H1 (cell line): Measurements from ENCODE around the gene RXRA. TPM values are rescaled to one million over a fixed set of nuclear protein-coding genes. Genes with fewer than 3 reads are reported as not detected.

ENCODE experiments used
- CTCF ChIA-PET: fragments of 300-600 bp; sonication (Branson Sonifier 250); formaldehyde crosslinking; loops from one replicate; lab custom pipeline; 2021; ENCODE audit not compliant: partially characterized antibody; lab: Charles Lee
- POLR2A ChIA-PET: fragments of 300-600 bp; sonication (Branson Sonifier 250); formaldehyde crosslinking; loops from one replicate; lab custom pipeline; 2021; ENCODE audit warnings: inconsistent platforms; ENCODE audit not compliant: partially characterized antibody; lab: Charles Lee
- DNase-seq, 2 experiments: peaks; one replicate each; pipeline versions ENCODE4 v3.0.0 to v3.0.0-alpha.2; 2010 to 2022; ENCODE audit warnings: low spot score in 2 of 2, low read depth in 1 of 2, mixed read lengths in 1 of 2
- FAIRE-seq: peaks from 2 replicates; lab custom pipeline; 2011; peaks lifted over from hg19 to GRCh38; lab: Jason Lieb, UNC
- H2AFZ ChIP-seq: 2 replicates; pipeline ENCODE4 v1.8.1; 2012; ENCODE audit warnings: low read length, inconsistent platforms
- H2AK5ac ChIP-seq: 2 replicates; pipeline ENCODE4 v1.6.1; 2013; ENCODE audit warnings: low read depth, low read length
- H2BK120ac ChIP-seq: replicated peaks from 2 replicates; pipeline ENCODE3; 2013; ENCODE audit warnings: low read depth, low read length, inconsistent platforms
- H2BK12ac ChIP-seq: 2 replicates; pipeline ENCODE4 v1.6.1; 2013; ENCODE audit warnings: low read depth, low read length
- H2BK15ac ChIP-seq: 2 replicates; pipeline ENCODE4 v1.6.1; 2013; ENCODE audit warnings: low read length
- H2BK20ac ChIP-seq: 2 replicates; pipeline ENCODE4 v1.6.1; 2013; ENCODE audit warnings: low read length
- H2BK5ac ChIP-seq: 2 replicates; pipeline ENCODE4 v1.6.1; 2013; ENCODE audit warnings: low read depth, low read length
- H3K14ac ChIP-seq: 2 replicates; pipeline ENCODE4 v1.6.1; 2013; ENCODE audit warnings: inconsistent platforms; ENCODE audit not compliant: insufficient read length
- H3K18ac ChIP-seq: 2 replicates; pipeline ENCODE4 v1.6.1; 2013; ENCODE audit warnings: low read length; ENCODE audit errors: extremely low read depth
- H3K23ac ChIP-seq: 2 replicates; pipeline ENCODE4 v1.6.1; 2013; ENCODE audit warnings: inconsistent platforms; ENCODE audit not compliant: insufficient read length
- H3K23me2 ChIP-seq: 2 replicates; pipeline ENCODE4 v1.6.1; 2013; ENCODE audit warnings: low read depth, low read length
- H3K27ac ChIP-seq: 2 replicates; pipeline ENCODE4 v1.6.1; 2011; ENCODE audit warnings: low read depth, low read length, inconsistent platforms
- H3K27me3 ChIP-seq, 4 experiments: replicated peaks in 1 of 4; 1 replicate in 1 of 4; 2 replicates in 3 of 4; pipeline versions ENCODE4 v1.6.1 to v1.8.1; 2011 to 2013; ENCODE audit warnings: low read length in 3 of 4, mild to moderate bottlenecking in 3 of 4, inconsistent platforms in 2 of 4, mixed read lengths in 2 of 4, moderate library complexity in 1 of 4; ENCODE audit not compliant: control insufficient read depth in 3 of 4, insufficient read depth in 3 of 4; ENCODE audit errors: extremely low read depth in 1 of 4
- H3K36me3 ChIP-seq, 4 experiments: 2 replicates each; pipeline versions ENCODE4 v1.6.1 to v1.8.1; 2011 to 2013; ENCODE audit warnings: mild to moderate bottlenecking in 4 of 4, low read length in 3 of 4, moderate library complexity in 2 of 4, control low read depth in 1 of 4, inconsistent platforms in 1 of 4; ENCODE audit not compliant: insufficient read depth in 4 of 4, control insufficient read depth in 2 of 4
- H3K4ac ChIP-seq: replicated peaks from 2 replicates; pipeline ENCODE3; 2013; ENCODE audit warnings: low read length, low read depth, mixed read lengths, inconsistent platforms; ENCODE audit not compliant: insufficient read length
- H3K4me1 ChIP-seq, 4 experiments: replicated peaks in 1 of 4; 1 replicate in 1 of 4; 2 replicates in 3 of 4; pipeline versions ENCODE4 v1.6.1 to v1.8.1; 2011 to 2013; ENCODE audit warnings: low read length in 3 of 4, inconsistent platforms in 2 of 4, mixed read lengths in 1 of 4; ENCODE audit not compliant: insufficient read depth in 4 of 4, control insufficient read depth in 3 of 4
- H3K4me2 ChIP-seq, 2 experiments: 2 replicates each; pipeline versions ENCODE4 v1.6.1 to v1.8.1; 2011 to 2013; ENCODE audit warnings: low read depth in 2 of 2, low read length in 2 of 2, control low read depth in 1 of 2, inconsistent platforms in 1 of 2, mild to moderate bottlenecking in 1 of 2; ENCODE audit not compliant: insufficient read depth in 1 of 2
- H3K4me3 ChIP-seq, 4 experiments: fragments of 200-600, 300-600 bp in 1 of 4; sonication (generic), shearing (Covaris generic), sonication (Bioruptor Twin) in 1 of 4; 2 replicates each; pipeline versions ENCODE4 v1.5.1 to v1.8.1; 2011 to 2016; ENCODE audit warnings: low read length in 4 of 4, low read depth in 3 of 4, control low read depth in 2 of 4, inconsistent platforms in 2 of 4, mild to moderate bottlenecking in 2 of 4, mixed read lengths in 1 of 4, moderate library complexity in 1 of 4; ENCODE audit not compliant: insufficient read depth in 2 of 4; ENCODE audit errors: extremely low read depth in 1 of 4
- H3K56ac ChIP-seq: replicated peaks from 2 replicates; pipeline ENCODE3; 2013; ENCODE audit warnings: low read depth, mild to moderate bottlenecking, mixed read lengths, low read length, inconsistent platforms; ENCODE audit not compliant: insufficient read length
- H3K79me1 ChIP-seq: 2 replicates; pipeline ENCODE4 v1.6.1; 2013; ENCODE audit warnings: low read depth, low read length, control low read depth
- H3K79me2 ChIP-seq, 2 experiments: 2 replicates each; pipeline versions ENCODE4 v1.6.1 to v1.8.1; 2012 to 2013; ENCODE audit warnings: low read length in 2 of 2, mild to moderate bottlenecking in 2 of 2, inconsistent platforms in 1 of 2; ENCODE audit not compliant: insufficient read depth in 2 of 2, control insufficient read depth in 1 of 2
- H3K9ac ChIP-seq, 4 experiments: replicated peaks in 1 of 4; 1 replicate in 1 of 4; 2 replicates in 3 of 4; pipeline versions ENCODE4 v1.6.1 to v1.8.1; 2011 to 2013; ENCODE audit warnings: low read depth in 3 of 4, low read length in 3 of 4, control low read depth in 2 of 4, mild to moderate bottlenecking in 2 of 4, moderate library complexity in 2 of 4, inconsistent platforms in 1 of 4; ENCODE audit errors: extremely low read depth in 1 of 4
- H3K9me3 ChIP-seq, 2 experiments: 2 replicates each; pipeline versions ENCODE4 v1.6.1 to v1.8.1; 2012 to 2013; ENCODE audit warnings: mild to moderate bottlenecking in 2 of 2, moderate library complexity in 2 of 2, control low read depth in 1 of 2, inconsistent platforms in 1 of 2, low read depth in 1 of 2, low read length in 1 of 2, mixed read lengths in 1 of 2; ENCODE audit not compliant: insufficient read depth in 2 of 2
- H4K20me1 ChIP-seq, 2 experiments: replicated peaks in 1 of 2; 2 replicates each; pipeline versions ENCODE3 to v1.8.1; 2011 to 2013; ENCODE audit warnings: inconsistent platforms in 2 of 2, low read length in 2 of 2, mild to moderate bottlenecking in 1 of 2; ENCODE audit not compliant: insufficient read depth in 2 of 2, control insufficient read depth in 1 of 2
- H4K5ac ChIP-seq: 2 replicates; pipeline ENCODE4 v1.6.1; 2013; ENCODE audit warnings: low read length, low read depth, mixed read lengths, inconsistent platforms; ENCODE audit not compliant: insufficient read length
- H4K8ac ChIP-seq: 2 replicates; pipeline ENCODE4 v1.8.0; 2013; ENCODE audit warnings: mild to moderate bottlenecking, moderate library complexity, low read length, inconsistent platforms; ENCODE audit not compliant: insufficient read depth; ENCODE audit errors: extremely low read depth
- H4K91ac ChIP-seq: replicated peaks from 2 replicates; pipeline ENCODE3; 2013; ENCODE audit warnings: low read length, mixed read lengths, inconsistent platforms; ENCODE audit not compliant: insufficient read length
- CBX8 ChIP-seq: fragments of 300-800, 300-1000 bp; sonication (generic); IDR thresholded peaks from 2 replicates; pipeline ENCODE4 v1.7.1; 2016; ENCODE audit warnings: low read depth, low read length, borderline replicate concordance
- JUN ChIP-seq: IDR thresholded peaks from 2 replicates; pipeline ENCODE4 v1.6.1; 2011; ENCODE audit warnings: low read depth, mild to moderate bottlenecking, improper control_type of control experiment, low read length
- JUND ChIP-seq: IDR thresholded peaks from 2 replicates; pipeline ENCODE4 v1.6.1; 2011; ENCODE audit warnings: mild to moderate bottlenecking, improper control_type of control experiment, low read length
- KDM5A ChIP-seq: fragments of 200-600 bp; IDR thresholded peaks from 2 replicates; pipeline ENCODE4 v1.7.1; 2012; ENCODE audit warnings: mild to moderate bottlenecking, low read length, inconsistent platforms, mixed read lengths
- PHF8 ChIP-seq: fragments of 200-600 bp; sonication (generic); conservative IDR thresholded peaks from 2 replicates; pipeline ENCODE4 v1.7.1; 2012; ENCODE audit warnings: low read depth, mild to moderate bottlenecking, inconsistent platforms, low read length, moderate library complexity
- SRF ChIP-seq: IDR thresholded peaks from 2 replicates; pipeline ENCODE4 v1.6.1; 2011; ENCODE audit warnings: mild to moderate bottlenecking, low read depth, low read length, moderate library complexity
- TCF12 ChIP-seq: IDR thresholded peaks from 2 replicates; pipeline ENCODE4 v1.6.1; 2011; ENCODE audit warnings: low read depth, mild to moderate bottlenecking, low read length
- TEAD4 ChIP-seq: IDR thresholded peaks from 2 replicates; pipeline ENCODE4 v1.6.1; 2012; ENCODE audit warnings: low read depth, low read length, inconsistent platforms, mixed read lengths
- WGBS, 2 experiments: shearing (Covaris generic) in 1 of 2; methylation state at CpG; one replicate each; pipeline versions ENCODE4 v1.1.6 to v1.1.7; 2013 to 2015; ENCODE audit warnings: low lambda C conversion rate in 2 of 2, mixed read lengths in 2 of 2, inconsistent platforms in 1 of 2, low coverage in 1 of 2, missing lambda C conversion rate in 1 of 2; ENCODE audit not compliant: insufficient replicate concordance in 2 of 2, insufficient coverage in 1 of 2, insufficient read length in 1 of 2; ENCODE audit errors: extremely low coverage in 1 of 2, missing lambda C conversion rate in 1 of 2; 5-methylcytosine and 5-hydroxymethylcytosine counted together
- polyA plus RNA-seq, 7 experiments: library from polyadenylated mRNA; depleted of rRNA in 3 of 7; stranded (reverse) in 5 of 7; unstranded in 2 of 7; fragments of >200 nt in 5 of 7; fragments of 200-250 nt in 2 of 7; gene quantifications; 1 replicate in 5 of 7; 2 replicates in 1 of 7; 4 replicates in 1 of 7; pipeline versions ENCODE4 v1.2.1 to v1.2.3, GENCODE V29; 2011 to 2013; ENCODE audit warnings: missing spikeins in 2 of 7, mixed read lengths in 2 of 7
- total RNA-seq: library from RNA; stranded (reverse); fragmentation: NEBNext Ultra II Directional; extraction: Animal tissue kit (Norgen Biotek cat#: 25700); gene quantifications from 2 replicates; pipeline ENCODE4 v1.2.1, GENCODE V29; 2021
- TF ChIP-seq, protein P1 (sequence below): IDR thresholded peaks from 2 replicates; pipeline ENCODE4 v1.6.1; 2012; ENCODE audit warnings: inconsistent platforms

Gene RXRA
- total and polyA plus RNA-seq, 2 of the 8 experiments (the other 6 are each of a cell fraction or from before 2014, with no cell fraction given), result 9.8 to 29.4 TPM

DNA sequence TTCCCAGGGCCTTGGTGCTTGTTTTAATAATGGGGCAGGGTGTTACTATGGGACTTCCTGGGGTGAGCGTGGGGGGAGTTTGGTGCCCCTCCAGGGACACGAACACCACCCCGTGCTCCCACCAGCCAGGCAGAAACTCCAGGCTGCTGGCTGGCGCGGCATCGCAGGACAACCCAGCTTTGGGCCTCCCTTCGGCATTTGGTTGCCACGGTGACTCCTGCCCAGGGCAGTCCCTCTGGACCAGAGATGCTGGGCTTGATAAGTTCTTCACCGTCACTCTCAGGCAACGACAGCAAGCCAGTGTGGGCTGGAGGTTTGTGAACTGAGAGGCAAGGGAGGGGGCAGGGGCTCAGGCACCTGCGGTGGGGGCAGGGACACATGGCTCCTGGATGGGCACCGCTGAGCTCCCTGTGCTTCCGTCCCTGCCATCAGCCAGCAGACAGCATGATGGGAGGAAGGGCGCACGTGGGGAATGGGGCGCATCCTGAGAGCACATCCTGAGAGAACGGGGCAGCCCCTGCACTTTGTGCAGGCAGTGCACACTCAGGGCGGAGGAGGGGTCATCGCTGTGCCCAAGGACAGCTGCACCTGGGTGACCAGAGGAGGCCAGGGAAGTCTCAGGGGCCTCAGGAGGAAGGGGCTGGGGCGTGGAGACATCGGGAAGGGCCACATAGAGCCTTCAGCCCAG, 116.4 kb downstream of the RXRA start:
- Histone ChIP-seq H3K23ac (no peak overlapping the region), H2BK120ac (no peak overlapping the region), H3K18ac (no peak overlapping the region), H3K9me3 (peaks cover 3 to 13% of the 10 kb centered on the region in 2 experiments; a peak in 3 of 4 replicates), H2BK15ac (no peak overlapping the region), H3K27me3 (no peaks in the 10 kb centered on the region), H3K56ac (no peak overlapping the region), H3K9ac (no peak overlapping the region; a peak in 1 of 7 replicates), H2AK5ac (no peak overlapping the region), H2BK20ac (no peak overlapping the region), H3K4me1 (peaks cover 0 to 5% (median 2%) of the 10 kb centered on the region in 4 experiments; a peak in 4 of 7 replicates), H3K4me2 (no peak overlapping the region), H3K79me2 (no peaks in the 10 kb centered on the region), H3K14ac (no peak overlapping the region), H3K79me1 (no peaks in the 10 kb centered on the region), H4K8ac (no peak overlapping the region), H2BK5ac (no peak overlapping the region), H4K5ac (no peak overlapping the region), H3K4me3 (no peak overlapping the region), H2AFZ (no peak overlapping the region), H3K36me3 (no peaks in the 10 kb centered on the region), H4K91ac (no peak overlapping the region)
- WGBS, 2 experiments, result 86% methylated on average over 20 of the region's 21 CpGs; no CpG with 5 or more reads in 1 of the 2 experiments
- no peak for DNase-seq
- CTCF ChIA-PET, result interaction anchor here (0.6 to 3.4 kb wide), 52 partner anchors 11 to 797 kb away, joined by 3 to 53 read pairs (median 4); no protein-coding TSS in a partner anchor
- POLR2A ChIA-PET, result no interaction called here
- no peak for TF ChIP-seq KDM5A
- no peak for TF ChIP-seq JUN
- TF ChIP-seq CBX8, result no peak
- TF ChIP-seq, protein P1, sequence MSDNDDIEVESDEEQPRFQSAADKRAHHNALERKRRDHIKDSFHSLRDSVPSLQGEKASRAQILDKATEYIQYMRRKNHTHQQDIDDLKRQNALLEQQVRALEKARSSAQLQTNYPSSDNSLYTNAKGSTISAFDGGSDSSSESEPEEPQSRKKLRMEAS, result no peak
- no peak for TF ChIP-seq JUND
- no peak for TF ChIP-seq TCF12
- no peak for TF ChIP-seq SRF
- no peak for TF ChIP-seq PHF8
- TF ChIP-seq TEAD4, result no peak
- TF ChIP-seq, all 59 proteins: peak for 0
- Histone ChIP-seq H4K20me1 (peaks cover 0 to 5% of the 10 kb centered on the region in 2 experiments), H2BK12ac (no peak overlapping the region), H3K4ac (no peak overlapping the region), H3K27ac (no peak overlapping the region), H3K23me2 (no peaks in the 10 kb centered on the region)
- FAIRE-seq, result no peak
